ENCODE results near the gene TSHZ2. TPM values are rescaled to one million over a fixed set of nuclear protein-coding genes. Genes with fewer than 3 reads are reported as not detected.

TSHZ2 gene
- total RNA-seq, 4 donors from 2014 or later = 1.9 to 12.9 (median 5.0) TPM

DNA sequence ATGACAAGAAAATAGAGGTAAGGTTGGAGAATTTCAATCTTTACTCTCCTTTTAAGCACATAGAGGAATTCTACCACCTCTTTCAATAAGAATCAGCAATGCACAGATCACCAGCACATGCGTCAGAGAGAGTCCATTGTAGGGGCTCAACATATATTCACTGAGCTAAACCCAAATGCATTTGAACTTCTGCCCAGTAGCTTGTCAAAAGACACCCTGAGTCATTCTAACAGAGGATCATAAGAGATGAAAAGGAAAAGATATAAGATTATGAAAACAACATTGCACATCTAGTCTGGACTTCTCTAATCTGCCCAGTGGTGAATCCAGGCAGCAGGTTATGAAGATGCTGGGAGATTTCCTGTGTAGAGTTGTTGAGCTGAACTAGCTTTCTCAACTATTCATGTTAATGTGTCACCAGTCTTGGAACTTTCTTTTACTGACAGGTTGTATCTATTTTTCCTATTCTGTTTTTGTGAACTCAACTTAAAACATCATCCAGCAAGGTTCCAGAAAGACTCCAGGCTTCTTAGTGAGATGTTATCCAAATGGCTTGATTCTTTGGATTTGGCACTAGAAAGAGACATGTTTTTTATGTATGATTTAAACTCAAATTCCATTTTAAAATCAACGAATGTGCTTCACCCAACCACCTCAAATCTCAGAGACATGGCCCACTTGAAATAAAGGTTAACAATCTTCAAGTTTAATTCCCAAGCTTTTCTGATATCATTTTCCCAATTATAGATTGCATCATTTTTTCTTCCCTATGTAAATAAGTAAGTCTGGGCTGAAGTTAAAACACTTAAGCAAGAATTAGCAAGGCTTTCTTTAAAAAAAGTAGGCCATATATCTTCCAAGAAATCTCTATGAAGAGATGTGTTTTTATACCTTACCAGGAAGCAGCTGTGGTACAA, 89.3 kb downstream of the TSHZ2 start:
- Histone ChIP-seq H3K4me3 (no peak overlapping the region), H3K9me3 (no peaks in the 10 kb centered on the region), H3K27ac (no peak overlapping the region), H3K4me1 (no peaks in the 10 kb centered on the region), H3K27me3 (no peaks in the 10 kb centered on the region), H3K36me3 (no peaks in the 10 kb centered on the region)
- in situ Hi-C loops (cut with MboI; ENCODE audit: low pct_ligation_motif_present in 1 of 4, low pct_unique_long_range_greater_than_20kb in 1 of 4, low sequenced_read_pairs in 3 of 4) = no loop called here
- TF ChIP-seq POLR2AphosphoS5 (IDR thresholded peaks at IDR 0.05) (no peak), POLR2A (IDR thresholded peaks at IDR 0.05) (no peak), EP300 (IDR thresholded peaks at IDR 0.05; ENCODE audit: low read depth) (no peak)
- TF ChIP-seq, protein P1, sequence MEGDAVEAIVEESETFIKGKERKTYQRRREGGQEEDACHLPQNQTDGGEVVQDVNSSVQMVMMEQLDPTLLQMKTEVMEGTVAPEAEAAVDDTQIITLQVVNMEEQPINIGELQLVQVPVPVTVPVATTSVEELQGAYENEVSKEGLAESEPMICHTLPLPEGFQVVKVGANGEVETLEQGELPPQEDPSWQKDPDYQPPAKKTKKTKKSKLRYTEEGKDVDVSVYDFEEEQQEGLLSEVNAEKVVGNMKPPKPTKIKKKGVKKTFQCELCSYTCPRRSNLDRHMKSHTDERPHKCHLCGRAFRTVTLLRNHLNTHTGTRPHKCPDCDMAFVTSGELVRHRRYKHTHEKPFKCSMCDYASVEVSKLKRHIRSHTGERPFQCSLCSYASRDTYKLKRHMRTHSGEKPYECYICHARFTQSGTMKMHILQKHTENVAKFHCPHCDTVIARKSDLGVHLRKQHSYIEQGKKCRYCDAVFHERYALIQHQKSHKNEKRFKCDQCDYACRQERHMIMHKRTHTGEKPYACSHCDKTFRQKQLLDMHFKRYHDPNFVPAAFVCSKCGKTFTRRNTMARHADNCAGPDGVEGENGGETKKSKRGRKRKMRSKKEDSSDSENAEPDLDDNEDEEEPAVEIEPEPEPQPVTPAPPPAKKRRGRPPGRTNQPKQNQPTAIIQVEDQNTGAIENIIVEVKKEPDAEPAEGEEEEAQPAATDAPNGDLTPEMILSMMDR (IDR thresholded peaks at IDR 0.05) = no peak
- no peak for DNase-seq
- whole genome bisulfite sequencing, 2 donors (ENCODE audit: low coverage in 1 of 2) = 71 to 78% methylated on average over 2 of the region's 2 CpGs
- intact Hi-C loops (cut with DNase I; ENCODE audit: low total_unique reads) = no loop called here

DNA sequence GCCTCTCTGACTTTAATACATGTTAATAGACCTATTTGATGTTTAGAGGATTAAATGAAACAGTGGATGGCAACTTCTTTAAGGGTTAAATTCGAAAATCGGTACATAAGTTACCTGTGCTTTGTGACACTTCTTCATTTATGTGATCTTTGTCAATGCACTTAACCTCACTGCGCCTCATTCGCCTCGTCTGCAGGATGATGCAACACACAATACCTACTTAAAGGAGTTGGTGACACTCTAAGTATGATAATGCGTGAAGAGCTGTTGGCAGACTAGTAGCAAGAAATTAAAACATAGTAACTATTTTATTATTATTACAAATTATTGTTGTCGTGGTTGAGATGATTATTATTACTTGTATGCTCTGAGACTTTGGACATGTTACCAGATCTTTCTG, 92.8 kb downstream of the TSHZ2 start:
- H3K9me3 ChIP-seq = no peaks in the 10 kb centered on the region
- H3K4me1 ChIP-seq = no peaks in the 10 kb centered on the region
- in situ Hi-C loops (cut with MboI; ENCODE audit: low pct_ligation_motif_present in 1 of 4, low pct_unique_long_range_greater_than_20kb in 1 of 4, low sequenced_read_pairs in 3 of 4) (no loop called here), intact Hi-C loops (cut with DNase I; ENCODE audit: low total_unique reads) (no loop called here)
- no peaks in the 10 kb centered on the region for H3K36me3 ChIP-seq
- DNase-seq = no peak
- TF ChIP-seq EP300 (IDR thresholded peaks at IDR 0.05; ENCODE audit: low read depth) (no peak), POLR2A (IDR thresholded peaks at IDR 0.05) (no peak), POLR2AphosphoS5 (IDR thresholded peaks at IDR 0.05) (no peak)
- TF ChIP-seq, protein P1 (IDR thresholded peaks at IDR 0.05) = no peak
- WGBS, 2 donors (ENCODE audit: low coverage in 1 of 2) = 85 to 91% methylated on average over 7 of the region's 7 CpGs
- H3K27ac ChIP-seq = no peak overlapping the region
- H3K4me3 ChIP-seq = no peak overlapping the region
- no peaks in the 10 kb centered on the region for H3K27me3 ChIP-seq

DNA sequence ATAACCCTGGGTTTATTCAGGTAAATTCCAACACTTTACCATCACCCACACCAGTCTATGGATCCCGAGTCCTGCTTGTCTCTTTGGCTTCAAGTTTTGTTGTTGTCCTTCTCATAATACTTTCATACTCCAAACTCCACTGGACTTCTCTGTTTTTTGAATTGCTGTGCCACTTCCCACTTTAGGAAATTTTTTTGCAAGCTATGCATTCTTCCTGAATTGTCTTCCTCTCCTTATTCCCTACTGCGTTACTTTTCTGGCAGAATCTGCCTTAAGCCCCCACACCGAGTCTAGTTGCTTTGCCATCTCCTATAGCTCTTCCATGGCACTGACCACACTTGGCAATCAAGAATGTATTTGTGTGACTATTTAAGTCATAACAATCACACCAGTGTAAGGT, 96.1 kb downstream of the TSHZ2 start:
- intact Hi-C loops (cut with DNase I; ENCODE audit: low total_unique reads) = no loop called here

DNA sequence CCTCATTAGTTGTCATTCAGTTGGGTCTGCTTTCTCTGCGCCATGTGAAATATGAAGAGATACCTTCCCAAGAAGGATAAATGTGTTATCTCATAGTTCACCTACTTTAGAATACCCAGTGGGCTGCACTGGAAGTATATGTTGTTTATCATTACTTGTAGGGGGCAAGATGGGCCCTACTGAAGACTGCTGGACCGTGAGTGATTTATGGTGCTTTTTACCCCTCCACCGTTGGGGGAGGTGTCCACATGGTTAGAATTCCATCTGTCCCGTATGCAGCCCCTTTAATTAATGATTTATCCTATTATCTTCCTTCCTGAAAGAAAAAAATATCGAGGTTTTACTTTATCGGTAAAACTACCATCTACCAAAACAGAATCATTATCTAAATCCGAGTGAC, 97.0 kb downstream of the TSHZ2 start:
- DNase-seq = no peak
- Histone ChIP-seq H3K27me3 (no peaks in the 10 kb centered on the region), H3K4me1 (no peaks in the 10 kb centered on the region), H3K36me3 (no peaks in the 10 kb centered on the region), H3K27ac (no peak overlapping the region), H3K9me3 (no peaks in the 10 kb centered on the region), H3K4me3 (no peak overlapping the region)
- TF ChIP-seq POLR2AphosphoS5 (IDR thresholded peaks at IDR 0.05) (no peak), POLR2A (IDR thresholded peaks at IDR 0.05) (no peak), EP300 (IDR thresholded peaks at IDR 0.05; ENCODE audit: low read depth) (no peak)
- TF ChIP-seq, protein P1 (IDR thresholded peaks at IDR 0.05) = no peak
- in situ Hi-C loops (cut with MboI; ENCODE audit: low pct_ligation_motif_present in 1 of 4, low pct_unique_long_range_greater_than_20kb in 1 of 4, low sequenced_read_pairs in 3 of 4) = no loop called here
- 83 to 85% methylated on average over 7 of the region's 7 CpGs for WGBS, 2 donors (ENCODE audit: low coverage in 1 of 2)
- intact Hi-C loops (cut with DNase I; ENCODE audit: low total_unique reads) = no loop called here

More for the DNA sequence above, 96.1 kb downstream of the TSHZ2 start:
- no peaks in the 10 kb centered on the region for H3K27me3 ChIP-seq
- H3K4me1 ChIP-seq = no peaks in the 10 kb centered on the region
- in situ Hi-C loops (cut with MboI; ENCODE audit: low pct_ligation_motif_present in 1 of 4, low pct_unique_long_range_greater_than_20kb in 1 of 4, low sequenced_read_pairs in 3 of 4) = no loop called here
- H3K9me3 ChIP-seq = no peaks in the 10 kb centered on the region
- no peak for DNase-seq
- 88 to 90% methylated on average over 3 of the region's 3 CpGs for WGBS, 2 donors (ENCODE audit: low coverage in 1 of 2)
- no peak overlapping the region for H3K4me3 ChIP-seq
- TF ChIP-seq, protein P1 (IDR thresholded peaks at IDR 0.05) = no peak
- TF ChIP-seq POLR2A (IDR thresholded peaks at IDR 0.05) (no peak), EP300 (IDR thresholded peaks at IDR 0.05; ENCODE audit: low read depth) (no peak), POLR2AphosphoS5 (IDR thresholded peaks at IDR 0.05) (no peak)
- no peaks in the 10 kb centered on the region for H3K36me3 ChIP-seq
- H3K27ac ChIP-seq = no peak overlapping the region
